HG03135 (cell line): ENCODE measurements around the gene PRKCE.

ENCODE experiments used
- ATAC-seq: cut with Tn5 transposase; IDR thresholded peaks from one replicate; pipeline ENCODE4 v1.9.1; 2021; ENCODE audit warnings: mild to moderate bottlenecking, moderate library complexity; ENCODE audit not compliant: unreplicated experiment

Gene PRKCE

DNA sequence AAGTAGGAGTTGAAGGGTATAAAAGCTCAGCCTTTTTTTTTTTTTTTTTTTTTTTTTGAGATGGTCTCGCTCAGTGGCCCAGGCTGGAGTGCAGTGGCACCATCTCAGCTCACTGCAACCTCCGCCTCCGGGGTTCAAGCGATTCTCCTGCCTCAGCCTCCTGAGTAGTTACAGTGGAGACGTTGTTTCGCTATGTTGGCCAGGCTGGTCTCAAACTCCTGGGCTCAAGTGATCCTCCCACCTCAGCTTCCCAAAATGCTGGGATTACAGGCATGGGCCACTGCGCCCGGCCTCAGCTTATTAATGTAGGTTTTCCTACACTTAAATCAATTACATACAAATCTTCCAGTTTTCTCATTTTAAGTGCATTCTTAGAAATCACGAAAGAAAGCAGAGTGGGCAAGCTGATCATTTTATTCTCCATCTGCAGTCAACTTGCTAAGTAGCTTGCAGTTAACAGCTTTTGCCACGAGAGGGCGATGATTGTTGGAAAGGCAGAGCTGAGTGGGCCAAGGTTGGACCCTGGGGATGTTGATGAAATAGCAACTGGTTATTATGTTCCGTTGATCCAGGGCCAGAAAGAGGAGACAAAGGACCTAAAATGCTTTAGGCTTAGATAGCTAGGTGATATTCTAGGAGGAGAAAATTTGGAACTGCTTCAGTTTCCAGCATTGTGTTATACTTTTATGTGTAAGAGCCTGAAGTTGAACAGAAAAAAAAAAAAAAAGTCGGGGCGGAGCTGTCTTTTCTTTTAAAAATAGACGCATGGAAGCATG lies 411.4 kb downstream of the PRKCE start:
- ATAC-seq, result no peak

DNA sequence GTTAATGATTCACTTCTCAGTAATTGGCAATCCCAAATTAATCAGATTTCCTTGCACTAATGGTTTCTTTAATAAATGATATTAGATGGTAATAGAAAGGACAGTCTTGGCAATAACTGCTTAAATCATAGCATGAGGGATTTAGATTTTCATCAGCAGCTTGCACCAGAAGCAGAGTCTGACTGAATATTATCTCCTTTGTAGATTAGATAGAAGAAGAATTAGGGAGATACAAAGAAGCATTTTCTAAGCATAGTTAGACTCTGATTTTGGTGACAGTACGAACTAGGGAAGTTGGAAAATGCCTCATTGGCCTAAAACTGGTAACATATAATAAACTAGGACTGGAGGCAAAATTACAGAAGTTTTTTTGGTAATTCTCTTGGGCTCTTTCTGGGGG lies 412.9 kb downstream of the PRKCE start:
- ATAC-seq, result no peak

DNA sequence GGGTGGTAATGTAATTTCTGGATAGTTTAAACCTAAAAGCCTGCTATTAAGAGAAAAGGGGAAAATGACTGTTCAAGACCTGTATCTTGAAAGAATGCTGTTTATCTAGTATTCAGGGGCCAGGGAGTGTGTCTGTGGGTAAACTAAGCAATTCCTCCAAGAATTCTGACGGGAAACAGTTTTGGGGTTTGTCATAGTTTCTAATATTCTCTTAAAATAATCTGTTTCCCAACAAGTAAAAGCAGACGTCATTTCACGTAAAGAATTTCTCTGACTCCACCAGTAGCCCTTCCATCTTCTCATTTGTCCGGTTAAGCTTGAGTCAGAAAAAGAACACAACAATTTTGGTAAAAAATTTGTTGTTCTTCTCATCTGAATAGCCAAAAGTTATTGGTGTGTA lies 413.7 kb downstream of the PRKCE start:
- ATAC-seq, result no peak

DNA sequence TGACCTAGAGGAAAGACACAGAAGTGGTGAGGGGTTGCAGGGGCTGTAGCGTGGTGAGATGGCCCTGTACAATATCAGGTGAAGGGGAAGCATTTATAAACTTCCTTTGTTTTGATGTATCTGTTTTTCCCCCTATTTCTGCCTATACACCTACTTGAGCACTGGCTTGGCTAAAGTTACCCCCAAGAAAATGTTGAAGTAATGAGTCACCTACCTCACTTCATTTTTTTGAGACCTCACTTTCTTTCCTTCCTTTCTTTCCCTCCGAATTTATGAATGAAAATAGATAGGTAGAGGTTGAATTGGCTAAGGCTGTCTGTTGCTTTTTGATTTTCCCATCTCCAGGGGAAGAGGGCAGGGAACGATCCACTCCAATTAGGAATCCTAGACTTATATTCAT lies 414.6 kb downstream of the PRKCE start:
- ATAC-seq, result no peak

DNA sequence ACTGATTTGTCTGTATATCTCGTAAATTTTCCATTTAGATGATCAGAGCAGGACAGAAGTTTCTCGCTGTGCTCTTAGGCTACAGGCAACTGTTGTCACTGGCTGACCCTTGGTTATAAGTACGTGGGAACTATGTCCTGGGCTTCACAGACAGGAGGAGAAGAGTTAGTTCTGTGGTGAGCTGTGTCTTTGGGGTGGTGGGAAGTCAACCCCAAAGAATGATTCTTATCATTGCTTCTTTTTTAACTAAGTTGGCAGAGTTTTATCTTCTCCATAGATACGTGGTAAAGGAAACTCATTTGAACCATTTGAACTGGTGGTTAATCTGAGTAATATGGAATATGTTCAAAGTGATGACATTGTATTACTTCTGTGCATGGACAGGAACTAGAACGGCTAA lies 415.1 kb downstream of the PRKCE start:
- ATAC-seq, result no peak

DNA sequence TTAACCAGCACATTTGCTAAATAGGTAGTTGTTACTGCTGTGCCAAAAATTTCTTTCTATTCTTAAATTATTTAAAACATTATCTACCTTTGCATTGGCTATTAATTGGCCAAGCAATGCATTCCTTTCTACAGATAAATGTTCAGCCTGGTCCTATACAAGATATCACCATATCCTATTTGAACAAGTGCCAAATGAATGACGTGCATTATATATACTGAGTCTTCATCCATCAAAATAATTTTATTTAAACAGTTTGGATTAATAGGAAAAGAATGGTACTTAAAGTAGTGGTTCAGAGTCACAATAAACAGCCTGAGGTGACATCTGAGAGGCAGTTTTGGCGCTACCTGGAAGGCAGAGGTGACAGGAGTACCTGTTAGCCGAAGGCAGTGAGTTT lies 415.6 kb downstream of the PRKCE start:
- ATAC-seq, result no peak

DNA sequence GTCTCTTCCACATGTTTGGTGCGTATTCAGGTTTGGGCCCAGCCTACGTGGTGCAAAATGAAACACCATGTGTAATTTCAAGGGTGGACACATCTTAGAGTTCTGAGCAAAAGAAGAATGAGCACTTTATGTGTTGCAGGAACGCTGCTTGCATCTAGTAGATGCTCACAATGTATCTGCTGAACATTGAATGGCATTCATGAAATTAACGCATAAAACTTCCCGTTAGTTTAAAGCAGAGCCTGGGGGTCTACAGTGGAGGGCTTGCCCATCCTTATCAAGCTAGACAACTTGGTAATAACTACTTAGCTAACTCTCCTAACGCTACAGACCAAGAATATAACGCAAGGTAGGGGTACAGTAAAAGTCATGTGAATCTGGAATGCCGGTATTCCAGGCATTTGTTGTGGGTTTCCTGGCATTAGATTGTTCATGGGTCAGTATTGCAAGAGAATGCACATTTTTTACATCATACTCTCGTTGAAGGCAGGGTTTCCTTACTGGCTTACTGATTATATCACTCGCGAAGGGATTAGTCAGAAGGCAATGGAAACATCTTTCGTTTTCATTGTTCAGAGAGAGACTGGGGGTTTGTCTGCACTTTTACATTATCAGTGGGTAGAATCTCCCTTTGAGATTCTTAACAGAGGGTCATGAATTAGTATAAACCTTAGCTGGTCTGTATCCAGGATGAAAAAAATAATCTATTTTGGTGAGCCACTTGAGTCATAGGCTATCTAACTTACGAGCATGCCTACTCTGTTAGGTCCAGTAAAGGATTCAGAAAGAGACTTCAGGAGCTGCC lies 416.2 kb downstream of the PRKCE start:
- no peak for ATAC-seq

DNA sequence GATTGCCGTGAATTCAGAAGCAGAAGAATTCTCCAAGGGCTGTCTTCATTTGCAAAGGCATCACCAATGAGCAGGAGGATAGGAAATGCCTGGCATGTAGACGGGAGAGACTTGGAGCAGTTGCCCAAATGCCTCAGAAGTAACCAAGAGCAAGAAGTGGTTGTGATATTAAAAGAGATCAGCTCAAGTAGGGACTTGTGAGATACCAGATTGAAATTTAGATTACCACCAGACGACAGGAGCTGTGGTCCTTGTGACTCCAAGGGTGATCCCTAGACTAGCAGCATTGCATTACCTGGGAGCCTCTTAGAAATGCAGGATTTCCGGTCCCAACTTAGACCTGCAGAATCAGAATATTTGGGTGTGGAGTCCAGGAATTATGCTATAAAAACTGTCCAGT lies 417.2 kb downstream of the PRKCE start:
- ATAC-seq, result no peak

DNA sequence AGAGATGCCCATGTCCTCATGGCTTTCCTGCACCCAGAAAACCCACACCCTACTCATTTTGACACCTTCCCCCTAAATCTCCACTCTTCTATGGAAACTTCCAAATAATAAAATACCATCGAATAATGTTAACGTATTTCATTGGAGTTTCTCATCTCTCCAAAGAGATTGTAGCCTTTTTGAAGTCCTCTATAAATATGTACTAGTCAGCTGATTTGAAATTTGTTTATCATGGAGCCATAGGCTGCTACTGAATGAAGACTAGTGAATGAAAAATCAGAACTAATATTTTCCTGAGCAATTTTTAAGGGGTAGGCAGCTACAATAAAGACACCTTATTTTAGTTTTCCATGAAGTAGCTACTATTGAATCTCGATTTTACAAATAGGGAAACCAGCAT lies 419.6 kb downstream of the PRKCE start:
- no peak for ATAC-seq

DNA sequence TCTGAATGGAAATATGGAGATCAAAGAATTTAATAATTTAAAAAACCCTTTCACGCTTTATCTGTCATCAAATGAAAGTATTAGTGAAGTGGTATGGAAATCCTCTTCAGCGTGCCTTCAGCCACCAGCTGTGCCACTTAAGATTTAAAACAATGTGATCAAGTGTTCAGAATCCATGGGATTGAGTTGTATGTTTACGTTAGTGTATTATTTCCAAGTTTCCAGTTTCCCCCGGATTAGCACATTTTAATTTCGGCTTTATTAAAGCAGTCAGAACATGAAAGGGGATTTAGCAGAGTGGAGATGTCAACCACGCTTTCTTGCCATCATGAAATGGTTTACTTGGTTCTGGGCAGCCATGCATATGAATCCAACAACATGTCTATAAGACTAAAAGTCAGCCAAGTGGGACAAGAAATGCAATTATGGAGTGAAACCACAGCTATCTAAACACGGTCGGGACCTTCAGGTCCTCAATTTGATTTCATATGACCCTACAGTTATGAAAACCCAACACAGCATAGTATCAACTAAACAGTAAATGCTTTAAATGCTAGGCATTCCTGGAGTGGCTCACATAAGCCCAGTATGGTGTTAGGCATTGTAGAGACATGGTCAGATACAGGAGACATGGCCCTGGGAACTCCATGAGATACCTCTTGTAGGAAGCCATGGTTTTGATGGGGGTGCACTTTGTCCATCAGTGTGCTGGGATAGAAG lies 420.8 kb downstream of the PRKCE start:
- ATAC-seq, result no peak

DNA sequence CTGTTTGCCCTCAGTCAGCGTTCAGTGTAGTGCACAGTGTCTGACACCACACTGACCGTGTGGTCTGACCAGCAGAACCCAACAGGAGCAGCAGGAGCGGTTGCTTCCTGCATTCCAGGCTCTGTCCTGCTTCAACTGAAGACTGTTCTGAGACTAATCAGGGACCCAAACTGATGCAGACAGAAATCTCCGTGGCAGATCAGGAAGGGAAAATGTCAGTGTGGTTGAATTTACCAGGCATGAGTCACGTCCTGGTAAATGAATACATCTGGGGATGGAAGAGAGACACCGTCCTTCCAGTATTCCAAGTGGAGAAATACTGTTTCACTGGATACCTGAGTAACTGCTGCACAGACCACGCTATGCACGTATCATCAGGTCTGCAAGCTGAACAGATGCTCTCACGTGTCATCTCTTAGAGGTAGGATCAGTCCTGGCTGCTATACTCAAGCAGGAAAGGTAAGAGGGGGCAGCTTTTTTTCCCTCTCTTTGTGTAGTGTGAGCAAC lies 422.1 kb downstream of the PRKCE start:
- no peak for ATAC-seq

DNA sequence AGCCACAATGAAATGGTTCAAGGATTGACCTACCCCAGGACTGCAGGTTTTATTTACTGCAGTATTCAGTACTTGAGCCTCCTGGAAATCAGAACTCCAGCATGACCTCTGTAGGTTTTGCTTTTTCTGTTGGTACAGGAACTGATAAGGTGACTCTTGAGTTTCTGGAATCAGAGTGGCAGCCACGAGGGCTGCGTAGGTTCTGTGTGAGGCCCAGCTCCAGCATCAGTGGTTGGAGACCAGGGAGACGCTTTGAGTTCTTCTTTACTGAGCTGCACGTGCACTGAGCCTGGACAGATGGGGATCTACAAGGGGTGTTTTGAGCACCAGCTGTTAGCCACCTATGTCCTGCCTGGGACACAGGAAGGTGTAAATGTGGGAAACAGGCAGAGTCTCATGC lies 423.0 kb downstream of the PRKCE start:
- ATAC-seq, result no peak

DNA sequence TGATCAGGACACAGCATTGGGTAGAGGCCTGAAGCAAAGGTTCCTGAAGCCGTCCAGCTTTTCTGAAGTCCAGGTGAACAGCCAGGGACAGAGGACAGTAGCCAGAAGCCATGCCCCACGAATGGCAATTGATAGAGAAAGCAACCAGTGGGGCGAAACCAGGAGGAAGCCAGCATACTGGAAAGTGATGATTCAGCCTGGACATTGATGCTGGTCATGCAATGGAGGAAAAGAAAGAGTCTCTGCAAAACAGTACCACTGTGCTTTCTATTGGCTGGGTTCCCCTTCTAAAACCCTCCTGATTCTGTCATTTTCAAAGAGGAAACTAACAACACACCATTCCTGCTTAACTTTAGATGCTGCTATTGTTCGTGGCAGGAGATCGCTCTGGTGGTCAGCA lies 424.4 kb downstream of the PRKCE start:
- ATAC-seq, result no peak

DNA sequence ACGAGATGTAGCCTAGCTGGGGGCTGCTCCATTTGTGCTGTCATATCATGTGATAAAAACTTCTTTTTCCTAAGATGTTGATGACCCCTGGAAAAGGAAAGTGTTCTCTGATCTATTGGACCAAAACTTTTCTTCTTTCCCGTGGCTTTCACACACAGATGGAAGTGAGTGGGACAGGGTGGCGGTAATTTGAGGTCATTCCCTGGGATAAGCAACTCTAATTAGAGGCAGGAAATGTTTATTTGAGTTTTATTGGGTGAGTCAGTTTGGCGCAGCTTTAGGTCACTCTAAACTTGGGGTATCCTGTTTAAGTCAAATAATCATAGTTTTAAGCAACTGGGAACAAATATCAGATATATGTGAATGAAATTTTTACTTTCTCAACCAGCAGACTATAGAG lies 424.8 kb downstream of the PRKCE start:
- no peak for ATAC-seq

DNA sequence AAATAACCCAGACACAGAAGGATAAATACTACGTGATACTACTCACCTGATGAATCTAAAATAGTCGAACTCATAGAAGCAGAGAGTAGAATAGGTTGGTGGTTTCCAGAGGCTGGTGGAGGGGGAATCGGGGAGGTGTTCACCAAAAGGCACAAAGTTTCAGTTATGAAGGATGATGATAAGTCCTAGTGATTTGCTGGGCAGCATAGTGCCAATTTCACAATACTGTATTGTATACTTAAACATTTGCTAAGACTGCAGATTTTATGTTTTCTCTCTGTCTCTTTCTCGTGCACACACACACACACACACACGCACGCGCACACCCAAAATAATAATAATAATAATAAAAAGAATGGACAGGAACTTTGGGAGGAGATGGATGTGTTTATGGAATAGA lies 425.4 kb downstream of the PRKCE start:
- no peak for ATAC-seq

DNA sequence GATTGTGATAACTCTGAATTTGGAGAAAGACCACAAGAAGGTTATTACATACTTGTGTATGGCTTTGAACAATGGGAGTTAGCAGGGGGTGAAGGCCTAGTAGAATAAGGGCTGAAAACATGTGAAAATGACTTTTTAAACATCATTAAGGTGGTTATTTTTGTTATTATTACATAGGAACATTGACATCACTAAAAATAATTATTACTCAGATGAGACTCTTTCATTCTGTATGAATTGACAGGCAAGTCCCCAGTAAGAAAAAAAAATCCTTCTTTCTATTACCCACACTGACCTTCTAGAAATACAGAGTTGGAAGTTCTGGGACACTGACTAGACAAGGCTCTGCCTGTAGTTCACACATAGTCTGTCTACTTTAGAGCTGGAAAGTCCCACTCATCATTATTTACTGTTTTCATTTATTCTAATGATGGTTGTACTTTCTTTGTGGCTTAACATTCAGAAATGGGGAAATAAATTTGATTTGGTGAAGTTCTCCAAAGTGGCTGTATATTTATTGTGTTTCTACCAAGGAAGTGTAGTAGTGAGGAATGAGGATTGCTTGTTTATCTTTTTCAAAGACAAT lies 426.1 kb downstream of the PRKCE start:
- no peak for ATAC-seq

DNA sequence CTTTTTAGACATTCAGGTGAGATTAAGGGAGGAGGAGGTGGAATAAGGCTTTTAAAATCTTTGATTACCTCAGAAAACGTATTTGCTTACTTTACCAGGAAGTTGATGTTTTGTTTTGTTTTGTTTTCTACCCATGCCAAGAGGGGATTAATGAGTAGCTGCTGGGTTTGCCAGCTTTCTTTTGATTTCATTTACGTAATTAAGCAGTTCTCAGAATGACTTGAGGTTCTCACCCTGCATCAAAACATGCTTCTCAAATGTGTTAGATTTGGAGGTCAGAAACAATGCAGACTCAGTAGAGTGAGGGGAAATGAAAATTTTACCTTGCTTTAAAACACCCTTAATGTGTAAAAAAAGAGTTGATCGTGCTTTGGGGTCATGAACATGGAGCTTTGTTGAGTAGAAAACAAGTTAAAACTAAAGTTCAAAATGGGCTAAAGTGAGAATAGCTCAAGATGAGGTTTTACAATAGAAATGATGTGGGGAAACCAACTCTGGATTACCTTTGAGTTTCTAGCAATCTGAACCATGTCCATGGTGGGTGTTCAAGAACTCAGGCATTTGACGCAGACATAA lies 428.6 kb downstream of the PRKCE start:
- no peak for ATAC-seq

DNA sequence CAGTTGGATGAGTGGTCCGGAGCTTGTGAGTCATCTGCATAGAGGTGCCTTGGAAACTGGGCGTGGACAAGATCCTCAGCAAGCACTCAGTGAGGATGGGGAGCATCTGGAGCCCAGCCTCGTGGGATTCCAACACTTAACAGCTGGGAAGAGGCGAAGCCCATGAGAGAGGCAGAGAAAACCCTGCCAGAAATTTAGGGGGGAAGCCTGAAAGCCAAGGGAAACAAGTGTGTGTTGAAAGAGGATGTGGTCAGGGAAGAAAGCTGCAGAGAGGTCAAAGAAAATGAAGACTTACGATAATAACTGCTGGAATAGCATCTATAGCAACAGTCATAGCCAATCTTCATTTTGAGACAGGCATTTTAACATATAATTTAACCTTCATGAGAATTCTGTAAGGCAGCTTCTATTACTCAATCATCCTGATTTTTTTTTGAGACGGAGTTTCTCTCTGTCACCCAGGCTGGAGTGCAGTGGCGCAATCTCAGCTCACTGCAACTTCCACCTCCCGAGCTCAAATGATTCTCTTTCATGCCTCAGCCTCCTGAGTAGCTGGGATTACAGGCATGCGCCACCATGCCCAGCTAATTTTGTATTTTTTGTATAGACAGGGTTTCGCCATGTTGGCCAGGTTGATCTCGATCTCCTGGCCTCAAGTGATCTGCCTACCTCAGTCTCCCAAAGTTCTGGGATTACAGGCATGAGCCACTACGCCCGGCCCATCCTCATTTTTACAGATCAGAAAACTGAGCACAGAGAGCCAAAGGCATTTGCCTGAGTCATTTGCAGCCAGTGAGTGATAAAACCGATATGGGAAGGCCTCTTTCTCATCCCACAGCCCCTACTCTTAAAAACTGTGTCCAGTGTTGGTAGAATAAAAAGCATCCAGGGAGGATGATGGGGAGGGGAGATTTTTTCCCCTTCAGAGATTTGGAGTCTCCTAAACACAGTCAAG lies 431.3 kb downstream of the PRKCE start:
- no peak for ATAC-seq

DNA sequence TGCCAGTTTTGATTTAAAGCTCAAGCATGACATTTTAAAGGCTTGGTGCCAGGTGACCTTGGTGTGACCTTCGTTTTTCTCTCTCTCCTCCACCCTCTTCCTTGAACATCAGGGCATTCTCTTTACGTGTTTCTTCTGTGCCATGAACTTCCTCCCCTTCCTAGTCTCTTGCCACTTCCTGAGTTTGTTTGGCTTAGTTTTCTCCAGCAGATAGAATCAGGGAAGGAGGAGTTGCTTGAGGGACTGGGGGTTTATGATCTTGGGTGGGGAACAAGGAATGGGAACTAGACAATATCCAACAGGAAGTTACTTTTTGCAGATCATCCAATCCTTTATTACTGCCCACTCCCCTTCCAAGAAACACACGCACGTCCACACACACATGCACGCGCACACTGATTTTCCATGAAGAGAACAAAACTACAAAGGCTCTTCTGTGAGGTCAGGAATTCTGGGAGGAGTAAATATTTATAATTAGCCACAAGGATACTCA lies 435.1 kb downstream of the PRKCE start:
- ATAC-seq, result no peak

DNA sequence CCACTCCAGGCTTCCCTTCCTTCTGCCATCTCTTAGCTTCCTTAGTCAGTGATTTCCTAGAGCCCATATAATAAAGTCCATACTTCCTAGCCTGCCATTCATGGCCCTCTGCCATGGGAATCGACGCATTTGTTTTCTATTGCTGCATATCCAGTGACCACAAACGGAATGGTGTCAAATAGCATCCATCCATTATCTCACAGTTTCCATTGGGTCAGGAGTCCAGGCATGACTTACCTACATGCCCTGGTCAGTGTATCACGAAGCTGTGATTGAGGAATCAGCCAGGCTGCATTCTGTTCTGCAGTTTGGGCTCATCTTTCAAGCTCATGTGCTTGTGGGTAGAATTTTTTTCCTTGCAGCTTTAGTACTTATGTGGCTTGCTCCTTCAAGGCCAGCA lies 436.0 kb downstream of the PRKCE start:
- ATAC-seq, result no peak
